GM12872 (cell line): Measurements from ENCODE around the gene HEATR5A.

Experiments
- TF ChIP-seq, protein P1 (sequence below): IDR thresholded peaks from 3 replicates; pipeline ENCODE4 v1.5.1; 2011; ENCODE audit warnings: low read depth, mild to moderate bottlenecking, low read length, moderate library complexity; ENCODE audit not compliant: insufficient read depth

HEATR5A gene

DNA sequence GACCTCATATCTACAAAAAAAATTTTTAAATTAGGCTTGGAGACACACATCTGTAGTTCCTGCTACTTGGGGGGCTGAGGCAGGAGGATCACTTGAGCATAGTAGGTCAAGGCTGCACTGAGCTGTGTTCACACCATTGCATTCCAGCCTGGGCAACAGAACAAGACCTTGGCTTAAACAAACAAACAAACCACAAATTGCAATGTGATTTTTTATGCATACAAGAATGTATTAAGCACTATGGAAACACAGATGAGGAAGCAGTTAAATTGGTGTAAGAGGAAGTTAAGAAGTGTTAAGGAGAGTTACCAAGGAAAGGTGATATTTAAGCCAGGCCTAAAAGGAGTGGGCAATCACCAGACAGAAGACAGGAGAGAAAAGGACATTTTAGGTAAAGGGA, 129.1 kb downstream of the HEATR5A start:
- TF ChIP-seq, protein P1, sequence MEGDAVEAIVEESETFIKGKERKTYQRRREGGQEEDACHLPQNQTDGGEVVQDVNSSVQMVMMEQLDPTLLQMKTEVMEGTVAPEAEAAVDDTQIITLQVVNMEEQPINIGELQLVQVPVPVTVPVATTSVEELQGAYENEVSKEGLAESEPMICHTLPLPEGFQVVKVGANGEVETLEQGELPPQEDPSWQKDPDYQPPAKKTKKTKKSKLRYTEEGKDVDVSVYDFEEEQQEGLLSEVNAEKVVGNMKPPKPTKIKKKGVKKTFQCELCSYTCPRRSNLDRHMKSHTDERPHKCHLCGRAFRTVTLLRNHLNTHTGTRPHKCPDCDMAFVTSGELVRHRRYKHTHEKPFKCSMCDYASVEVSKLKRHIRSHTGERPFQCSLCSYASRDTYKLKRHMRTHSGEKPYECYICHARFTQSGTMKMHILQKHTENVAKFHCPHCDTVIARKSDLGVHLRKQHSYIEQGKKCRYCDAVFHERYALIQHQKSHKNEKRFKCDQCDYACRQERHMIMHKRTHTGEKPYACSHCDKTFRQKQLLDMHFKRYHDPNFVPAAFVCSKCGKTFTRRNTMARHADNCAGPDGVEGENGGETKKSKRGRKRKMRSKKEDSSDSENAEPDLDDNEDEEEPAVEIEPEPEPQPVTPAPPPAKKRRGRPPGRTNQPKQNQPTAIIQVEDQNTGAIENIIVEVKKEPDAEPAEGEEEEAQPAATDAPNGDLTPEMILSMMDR = no peak

GRCh38 chr14:31287294-31287972, 132.9 kb downstream of the HEATR5A start:
- TF ChIP-seq, protein P1 = no peak

GRCh38 chr14:31286456-31287293, 133.7 kb downstream of the HEATR5A start:
- TF ChIP-seq, protein P1 = peak; percentile 70

DNA sequence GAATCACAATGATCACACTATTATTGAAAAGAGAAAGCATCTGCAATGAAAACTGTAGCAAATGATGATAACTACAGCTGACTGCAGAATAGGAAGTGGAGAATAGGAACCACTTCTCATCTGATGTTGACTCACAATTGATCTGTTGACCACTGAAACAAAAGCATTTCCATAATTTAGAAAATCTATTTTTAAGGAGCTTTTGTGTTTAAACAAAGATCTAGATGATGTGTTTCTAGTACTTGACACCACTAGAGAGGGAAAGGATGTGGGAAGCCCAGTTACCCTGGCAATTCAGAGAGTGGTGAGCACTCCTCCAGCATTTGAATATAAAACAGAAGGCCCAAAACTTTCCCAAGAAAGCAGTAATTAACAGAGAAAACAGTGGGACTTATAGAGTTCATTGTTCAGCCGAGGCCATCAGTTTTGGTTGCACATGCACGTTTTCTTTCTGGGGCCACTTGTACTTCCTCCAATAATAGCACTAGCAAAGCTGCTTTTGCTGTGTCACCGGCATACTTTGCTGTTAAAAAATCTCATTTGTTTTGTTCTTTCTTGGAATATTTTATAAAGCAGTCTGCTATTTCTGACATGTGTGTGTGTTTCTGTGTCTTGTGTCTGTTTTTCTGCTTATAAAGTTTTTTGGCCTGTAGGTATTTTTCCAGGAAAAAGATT, 136.6 kb downstream of the HEATR5A start:
- TF ChIP-seq, protein P1 = no peak

DNA sequence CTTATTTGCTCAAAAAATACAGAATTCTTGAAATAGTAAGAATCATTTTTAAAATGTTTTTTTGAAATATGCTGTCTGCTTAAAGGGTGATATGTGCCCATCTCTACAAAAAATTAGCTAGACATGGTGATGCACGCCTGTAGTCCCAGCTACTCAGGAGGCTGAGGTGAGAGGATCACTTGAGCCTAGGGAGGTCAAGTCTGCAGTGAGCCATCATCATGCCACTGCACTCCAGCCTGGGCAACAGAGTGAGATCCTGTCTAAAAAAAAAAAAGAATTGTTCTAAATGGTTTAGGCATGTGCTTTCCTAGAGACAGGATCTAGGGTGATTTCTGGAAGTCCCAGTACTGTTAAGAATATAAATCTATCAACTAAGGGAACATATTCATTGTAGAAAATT, 137.2 kb downstream of the HEATR5A start:
- TF ChIP-seq, protein P1 = no peak

GRCh38 chr14:31280871-31281220, 139.5 kb downstream of the HEATR5A start:
- TF ChIP-seq, protein P1 = no peak
